Ishikawa (cell line): ENCODE data around the gene ZNF665.
A peak's percentile ranks its signal among the peaks of the same experiment; 100 is the strongest.

ENCODE experiments used
- CEBPB ChIP-seq: IDR thresholded peaks from 2 replicates; pipeline ENCODE4 v1.6.1; 2012
- CREB1 ChIP-seq: IDR thresholded peaks from 2 replicates; pipeline ENCODE4 v1.6.1; 2012; ENCODE audit warnings: low read depth
- EGR1 ChIP-seq: IDR thresholded peaks from 2 replicates; pipeline ENCODE4 v1.6.1; 2012
- EP300 ChIP-seq: IDR thresholded peaks from 2 replicates; pipeline ENCODE4 v1.6.1; 2012; ENCODE audit warnings: borderline replicate concordance
- FOXM1 ChIP-seq: IDR thresholded peaks from 2 replicates; pipeline ENCODE4 v1.6.1; 2012; ENCODE audit warnings: low read depth, borderline replicate concordance
- NFIC ChIP-seq: IDR thresholded peaks from 2 replicates; pipeline ENCODE4 v1.6.1; 2012
- RAD21 ChIP-seq: IDR thresholded peaks from 2 replicates; pipeline ENCODE4 v1.6.1; 2012; ENCODE audit warnings: low read depth
- TAF1 ChIP-seq: IDR thresholded peaks from 2 replicates; pipeline ENCODE4 v1.6.1; 2012; ENCODE audit warnings: low read depth, mild to moderate bottlenecking
- TCF12 ChIP-seq: IDR thresholded peaks from 2 replicates; pipeline ENCODE4 v1.6.1; 2012; ENCODE audit warnings: low read depth
- TEAD4 ChIP-seq: IDR thresholded peaks from 2 replicates; pipeline ENCODE4 v1.6.1; 2012
- YY1 ChIP-seq: IDR thresholded peaks from 2 replicates; pipeline ENCODE4 v1.6.1; 2012; ENCODE audit warnings: low read depth
- ZBTB7A ChIP-seq: IDR thresholded peaks from 2 replicates; pipeline ENCODE4 v1.6.1; 2012; ENCODE audit warnings: low read depth
- TF ChIP-seq, protein P1 (sequence below): IDR thresholded peaks from 2 replicates; pipeline ENCODE4 v1.6.1; 2012; ENCODE audit warnings: low read depth, mild to moderate bottlenecking
- TF ChIP-seq, protein P2 (sequence below): IDR thresholded peaks from 2 replicates; pipeline ENCODE4 v1.6.1; 2012
- TF ChIP-seq, protein P3 (sequence below): IDR thresholded peaks from 2 replicates; pipeline ENCODE4 v1.6.1; 2012

ZNF665 gene

DNA sequence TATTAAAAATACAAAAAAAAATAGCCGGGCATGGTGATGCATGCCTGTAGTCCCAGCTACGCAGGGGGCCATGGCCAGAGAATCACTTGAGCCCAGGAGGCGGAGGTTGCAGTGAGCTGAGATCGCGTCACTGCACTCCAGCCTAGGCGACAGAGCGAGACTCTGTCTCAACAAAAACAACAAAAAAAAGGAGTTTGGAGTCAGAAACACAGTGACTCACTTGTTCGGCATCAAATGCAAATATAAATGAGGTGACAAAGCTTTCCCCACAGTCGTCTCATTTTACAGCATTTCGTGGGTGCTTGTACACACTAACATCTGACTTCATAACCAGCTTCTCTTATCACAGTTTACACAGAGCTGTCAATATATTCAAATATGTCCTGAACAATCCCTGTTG is 11.0 kb downstream of the ZNF665 start:
- TF ChIP-seq, protein P1, sequence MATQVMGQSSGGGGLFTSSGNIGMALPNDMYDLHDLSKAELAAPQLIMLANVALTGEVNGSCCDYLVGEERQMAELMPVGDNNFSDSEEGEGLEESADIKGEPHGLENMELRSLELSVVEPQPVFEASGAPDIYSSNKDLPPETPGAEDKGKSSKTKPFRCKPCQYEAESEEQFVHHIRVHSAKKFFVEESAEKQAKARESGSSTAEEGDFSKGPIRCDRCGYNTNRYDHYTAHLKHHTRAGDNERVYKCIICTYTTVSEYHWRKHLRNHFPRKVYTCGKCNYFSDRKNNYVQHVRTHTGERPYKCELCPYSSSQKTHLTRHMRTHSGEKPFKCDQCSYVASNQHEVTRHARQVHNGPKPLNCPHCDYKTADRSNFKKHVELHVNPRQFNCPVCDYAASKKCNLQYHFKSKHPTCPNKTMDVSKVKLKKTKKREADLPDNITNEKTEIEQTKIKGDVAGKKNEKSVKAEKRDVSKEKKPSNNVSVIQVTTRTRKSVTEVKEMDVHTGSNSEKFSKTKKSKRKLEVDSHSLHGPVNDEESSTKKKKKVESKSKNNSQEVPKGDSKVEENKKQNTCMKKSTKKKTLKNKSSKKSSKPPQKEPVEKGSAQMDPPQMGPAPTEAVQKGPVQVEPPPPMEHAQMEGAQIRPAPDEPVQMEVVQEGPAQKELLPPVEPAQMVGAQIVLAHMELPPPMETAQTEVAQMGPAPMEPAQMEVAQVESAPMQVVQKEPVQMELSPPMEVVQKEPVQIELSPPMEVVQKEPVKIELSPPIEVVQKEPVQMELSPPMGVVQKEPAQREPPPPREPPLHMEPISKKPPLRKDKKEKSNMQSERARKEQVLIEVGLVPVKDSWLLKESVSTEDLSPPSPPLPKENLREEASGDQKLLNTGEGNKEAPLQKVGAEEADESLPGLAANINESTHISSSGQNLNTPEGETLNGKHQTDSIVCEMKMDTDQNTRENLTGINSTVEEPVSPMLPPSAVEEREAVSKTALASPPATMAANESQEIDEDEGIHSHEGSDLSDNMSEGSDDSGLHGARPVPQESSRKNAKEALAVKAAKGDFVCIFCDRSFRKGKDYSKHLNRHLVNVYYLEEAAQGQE: no peak
- TF ChIP-seq EP300 (no peak), TCF12 (no peak), EGR1 (no peak), RAD21 (no peak), ZBTB7A (no peak), TAF1 (no peak)

DNA sequence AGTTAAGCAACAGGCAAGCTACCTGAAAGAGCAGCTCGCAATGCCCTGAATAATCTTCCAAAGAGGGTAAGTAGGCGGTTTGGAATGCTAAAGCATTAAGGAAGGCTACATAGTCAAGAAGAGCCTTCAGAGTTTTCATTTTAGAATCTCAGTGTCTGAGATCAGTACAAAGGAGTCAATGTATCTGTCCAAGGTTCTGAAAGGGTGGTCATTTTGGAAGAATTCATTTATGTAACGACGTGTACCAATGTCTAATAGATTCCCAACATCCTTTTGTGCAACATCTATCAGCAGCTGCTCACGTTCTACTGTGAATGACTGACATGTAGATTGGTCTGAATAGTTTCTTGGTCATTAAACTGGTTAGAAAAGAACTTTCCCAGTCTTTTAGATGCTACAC is 15.2 kb downstream of the ZNF665 start:
- no peak for TF ChIP-seq TCF12
- TF ChIP-seq, protein P1: peak; percentile 71

DNA sequence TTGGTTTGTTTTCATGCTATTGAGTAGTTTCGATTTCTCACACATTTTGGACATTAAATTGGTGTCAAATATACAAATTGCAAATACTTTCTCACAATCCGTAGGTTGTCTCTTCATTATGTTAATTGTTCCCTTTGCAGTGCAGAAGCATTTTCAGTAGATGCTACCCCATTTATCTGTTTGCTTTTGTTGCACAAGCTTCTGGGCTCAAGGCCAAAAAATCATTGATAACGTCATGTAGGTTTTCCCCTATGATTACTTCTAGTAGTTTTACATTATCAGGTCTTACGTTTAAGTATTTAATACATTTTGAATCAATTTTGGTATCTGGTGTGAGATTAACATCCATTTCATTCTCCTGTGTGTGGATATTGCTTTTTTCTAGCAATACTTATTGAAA is 20.3 kb downstream of the ZNF665 start:
- TF ChIP-seq TEAD4: no peak
- TF ChIP-seq, protein P1: no peak

DNA sequence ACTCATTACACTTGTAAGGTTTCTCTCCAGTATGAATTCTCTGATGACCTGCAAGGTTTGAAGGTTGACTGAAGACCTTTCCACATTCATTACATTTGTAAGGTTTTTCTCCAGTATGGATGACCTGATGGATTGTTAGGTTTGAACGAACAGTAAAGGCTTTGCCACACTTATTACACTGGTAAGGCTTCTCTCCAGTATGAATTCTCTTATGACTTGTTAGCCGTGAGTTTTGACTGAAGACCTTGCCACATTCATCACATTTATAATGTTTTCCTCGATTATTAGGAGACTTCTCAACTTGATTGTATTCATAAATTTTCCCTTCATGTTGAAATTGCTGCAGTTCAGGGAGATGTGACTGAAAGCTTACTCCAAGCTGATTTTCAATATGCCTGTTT is 27.5 kb downstream of the ZNF665 start:
- TF ChIP-seq TCF12: no peak

DNA sequence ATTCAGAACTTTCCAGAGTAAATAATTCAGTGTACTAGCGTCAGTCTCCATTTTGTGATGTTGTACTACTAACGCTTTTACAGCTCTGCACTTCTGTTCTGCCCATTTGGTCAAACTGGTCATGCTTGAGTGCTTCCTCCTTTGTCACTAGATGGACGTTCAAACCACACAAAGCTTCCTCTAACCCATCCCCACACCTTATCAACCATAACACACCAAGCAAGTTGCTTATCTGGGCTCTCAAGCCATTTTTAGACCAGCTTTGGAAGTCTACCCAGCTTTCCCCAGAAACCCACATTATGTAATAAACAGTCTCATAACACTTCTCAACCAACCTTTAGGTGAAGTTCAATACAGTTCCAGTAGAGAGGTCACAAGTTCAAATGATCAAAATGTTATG is 32.0 kb downstream of the ZNF665 start:
- no peak for TF ChIP-seq ZBTB7A
- no peak for TF ChIP-seq TEAD4
- no peak for TF ChIP-seq TCF12
- TF ChIP-seq TAF1: no peak
- TF ChIP-seq, protein P1: no peak
- no peak for TF ChIP-seq RAD21
- TF ChIP-seq, protein P2, sequence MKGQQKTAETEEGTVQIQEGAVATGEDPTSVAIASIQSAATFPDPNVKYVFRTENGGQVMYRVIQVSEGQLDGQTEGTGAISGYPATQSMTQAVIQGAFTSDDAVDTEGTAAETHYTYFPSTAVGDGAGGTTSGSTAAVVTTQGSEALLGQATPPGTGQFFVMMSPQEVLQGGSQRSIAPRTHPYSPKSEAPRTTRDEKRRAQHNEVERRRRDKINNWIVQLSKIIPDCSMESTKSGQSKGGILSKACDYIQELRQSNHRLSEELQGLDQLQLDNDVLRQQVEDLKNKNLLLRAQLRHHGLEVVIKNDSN: no peak
- TF ChIP-seq EP300: no peak
- no peak for TF ChIP-seq NFIC
- TF ChIP-seq, protein P3, sequence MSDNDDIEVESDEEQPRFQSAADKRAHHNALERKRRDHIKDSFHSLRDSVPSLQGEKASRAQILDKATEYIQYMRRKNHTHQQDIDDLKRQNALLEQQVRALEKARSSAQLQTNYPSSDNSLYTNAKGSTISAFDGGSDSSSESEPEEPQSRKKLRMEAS: no peak
- TF ChIP-seq FOXM1: no peak
- no peak for TF ChIP-seq EGR1
- no peak for TF ChIP-seq YY1
- no peak for TF ChIP-seq CEBPB
- TF ChIP-seq CREB1: no peak
